Right cardiac atrium (tissue), 5 donors: ENCODE results near the gene MED28. TPM values are rescaled to one million over a fixed set of nuclear protein-coding genes. Genes with fewer than 3 reads are reported as not detected.
A peak's percentile ranks its signal among the peaks of the same experiment; 100 is the strongest.

Experiments
- ATAC-seq, 2 donors: fragments of 200-7000 bp; cut with Tn5 transposase; one replicate each; pipeline versions ENCODE4 v1.8.0 to v1.9.1; 2020; ENCODE audit warnings: moderate library complexity in 2 of 2, mild to moderate bottlenecking in 1 of 2
- DNase-seq, 3 donors: peaks; one replicate each; pipeline ENCODE4 v3.0.0-alpha.2; 2020
- H3K27ac ChIP-seq: one replicate; pipeline ENCODE4 v1.5.1; 2013; ENCODE audit warnings: mild to moderate bottlenecking, low read length, control low read depth, moderate library complexity
- H3K27me3 ChIP-seq: one replicate; pipeline ENCODE4 v1.6.1; 2013; ENCODE audit not compliant: control insufficient read depth, insufficient read depth
- H3K4me1 ChIP-seq: one replicate; pipeline ENCODE4 v1.6.1; 2013; ENCODE audit warnings: low read length; ENCODE audit not compliant: control insufficient read depth, insufficient read depth
- H3K4me3 ChIP-seq: one replicate; pipeline ENCODE4 v1.5.1; 2013; ENCODE audit warnings: low read length, control low read depth
- H3K9me3 ChIP-seq: one replicate; pipeline ENCODE4 v1.6.1; 2013; ENCODE audit warnings: low read length; ENCODE audit not compliant: control insufficient read depth
- WGBS: extraction: QIAGEN DNeasy Blood & Tissue Kit; methylation state at CpG from one replicate; pipeline ENCODE4 v1.1.7; 2013; 5-methylcytosine and 5-hydroxymethylcytosine counted together
- intact Hi-C, 4 donors: fragments of 100-400 bp; cut with DNase I; formaldehyde crosslinking; loops; one replicate each; pipeline versions ENCODE4 v1.11.0 to v1.14.0; 2022 to 2023
- polyA plus RNA-seq: library from polyadenylated mRNA; stranded (reverse); fragments of 200-250 nt; gene quantifications from one replicate; pipeline ENCODE4 v1.2.3, GENCODE V29; 2013
- total RNA-seq, 4 donors: library from RNA; stranded (reverse); fragmentation: NEBNext Ultra II Directional; extraction: Animal tissue kit (Norgen Biotek cat#: 25700); gene quantifications; one replicate each; pipeline ENCODE4 v1.2.1, GENCODE V29; 2021
- donor health status: healthy with polysubstance abuse.
- donor health status: DM: no; HTN: yes; CAD: no.
- donor health status: DM: no; HTN: no; CAD: no.
- donor health status: DM: no; HTN: yes; CAD: no; lungs with severe emphysema.
- donor health status: DM: yes; HTN: yes; CAD: no.

MED28 gene
- total and polyA plus RNA-seq, 5 donors, result 10.2 to 34.3 (median 28.2) TPM

GRCh38 chr4:17618926-17619325, 4.5 kb downstream of the MED28 start:
- peak overlapping the region; percentile 37 for H3K27ac ChIP-seq
- H3K27me3 ChIP-seq, result no peaks in the 10 kb centered on the region
- intact Hi-C loops, result no loop called here
- no peaks in the 10 kb centered on the region for H3K9me3 ChIP-seq
- ATAC-seq (no peak), DNase-seq (no peak)
- 28% methylated on average over 1 of the region's 1 CpG for WGBS
- peaks cover 10% of the 10 kb centered on the region for H3K4me1 ChIP-seq
- H3K4me3 ChIP-seq, result no peak overlapping the region

GRCh38 chr4:17619416-17620105, 5.1 kb downstream of the MED28 start:
- Histone ChIP-seq H3K4me3 (no peak overlapping the region), H3K9me3 (no peaks in the 10 kb centered on the region), H3K27ac (peak overlapping the region; percentile 2), H3K27me3 (no peaks in the 10 kb centered on the region), H3K4me1 (peaks cover 10% of the 10 kb centered on the region)
- WGBS, result 60% methylated on average over 7 of the region's 7 CpGs
- intact Hi-C loops, result no loop called here
- no peak for ATAC-seq
- no peak for DNase-seq

- ATAC-seq (no peak), DNase-seq (no peak)
- intact Hi-C loops, result no loop called here
- no peaks in the 10 kb centered on the region for H3K27me3 ChIP-seq
- no peaks in the 10 kb centered on the region for H3K9me3 ChIP-seq
- WGBS, result 79% methylated on average over 7 of the region's 7 CpGs
- no peak overlapping the region for H3K27ac ChIP-seq
- H3K4me1 ChIP-seq, result peaks cover 7% of the 10 kb centered on the region
- H3K4me3 ChIP-seq, result no peak overlapping the region
Observed at GRCh38 chr4:17623451-17624001, 9.1 kb downstream of the MED28 start.

GRCh38 chr4:17624821-17625220, 10.4 kb downstream of the MED28 start:
- H3K4me1 ChIP-seq, result no peaks in the 10 kb centered on the region
- WGBS, result 72% methylated on average over 2 of the region's 2 CpGs
- ATAC-seq, result no peak
- intact Hi-C loops, result no loop called here
- H3K4me3 ChIP-seq, result no peak overlapping the region
- no peak for DNase-seq
- no peak overlapping the region for H3K27ac ChIP-seq
- H3K9me3 ChIP-seq, result no peaks in the 10 kb centered on the region
- no peaks in the 10 kb centered on the region for H3K27me3 ChIP-seq

- no peak overlapping the region for H3K4me3 ChIP-seq
- no peaks in the 10 kb centered on the region for H3K9me3 ChIP-seq
- no peak for ATAC-seq
- WGBS, result 91% methylated on average over 4 of the region's 4 CpGs
- no peaks in the 10 kb centered on the region for H3K4me1 ChIP-seq
- H3K27me3 ChIP-seq, result no peaks in the 10 kb centered on the region
- no peak for DNase-seq
- H3K27ac ChIP-seq, result no peak overlapping the region
- intact Hi-C loops, result loop anchor here in 1 of 4 donors (10.0 kb wide), 1 partner anchor 75 kb away; no protein-coding TSS in a partner anchor
Observed at GRCh38 chr4:17630228-17630627, 15.8 kb downstream of the MED28 start.

- no peaks in the 10 kb centered on the region for H3K4me1 ChIP-seq
- WGBS, result 96% methylated on average over 9 of the region's 9 CpGs
- H3K27me3 ChIP-seq, result no peaks in the 10 kb centered on the region
- intact Hi-C loops, result loop anchor here in 1 of 4 donors (10.0 kb wide), 1 partner anchor 79 kb away; no protein-coding TSS in a partner anchor
- no peak overlapping the region for H3K27ac ChIP-seq
- DNase-seq, result no peak
- ATAC-seq, result no peak
- no peaks in the 10 kb centered on the region for H3K9me3 ChIP-seq
- H3K4me3 ChIP-seq, result no peak overlapping the region
Observed at GRCh38 chr4:17633600-17633999, 19.2 kb downstream of the MED28 start.

- H3K4me3 ChIP-seq, result no peak overlapping the region
- H3K9me3 ChIP-seq, result no peaks in the 10 kb centered on the region
- DNase-seq (no peak), ATAC-seq (no peak)
- H3K27me3 ChIP-seq, result no peaks in the 10 kb centered on the region
- no peak overlapping the region for H3K27ac ChIP-seq
- H3K4me1 ChIP-seq, result no peaks in the 10 kb centered on the region
- 97% methylated on average over 4 of the region's 4 CpGs for WGBS
- intact Hi-C loops, result loop anchor here in 2 of 4 donors (5.0 to 10.0 kb wide), 2 partner anchors 80 to 88 kb away; no protein-coding TSS in a partner anchor
Observed at GRCh38 chr4:17635056-17635455, 20.6 kb downstream of the MED28 start.

- DNase-seq (no peak), ATAC-seq (peak; percentile 20 to 27)
- Histone ChIP-seq H3K27ac (no peak overlapping the region), H3K27me3 (no peaks in the 10 kb centered on the region), H3K4me3 (no peak overlapping the region), H3K9me3 (no peaks in the 10 kb centered on the region), H3K4me1 (no peaks in the 10 kb centered on the region)
- intact Hi-C loops, result loop anchor here in 3 of 4 donors (2.0 to 10.0 kb wide), 3 partner anchors 82 to 89 kb away; no protein-coding TSS in a partner anchor
- WGBS, result 87% methylated on average over 17 of the region's 17 CpGs
Observed at GRCh38 chr4:17636341-17636695, 21.9 kb downstream of the MED28 start.

- peak; percentile 81 to 89 for ATAC-seq
- 52% methylated on average over 32 of the region's 32 CpGs for WGBS
- Histone ChIP-seq H3K4me1 (no peaks in the 10 kb centered on the region), H3K27me3 (no peaks in the 10 kb centered on the region), H3K27ac (no peak overlapping the region), H3K4me3 (no peak overlapping the region), H3K9me3 (no peaks in the 10 kb centered on the region)
- intact Hi-C loops, result loop anchor here in 3 of 4 donors (2.0 to 10.0 kb wide), 3 partner anchors 82 to 90 kb away; no protein-coding TSS in a partner anchor
- DNase-seq, result peak; percentile 75 to 90 (median 89)
Observed at GRCh38 chr4:17636696-17637622, 22.5 kb downstream of the MED28 start.

GRCh38 chr4:17639136-17639535, 24.7 kb downstream of the MED28 start:
- no peaks in the 10 kb centered on the region for H3K9me3 ChIP-seq
- ATAC-seq (no peak), DNase-seq (no peak)
- 75% methylated on average over 7 of the region's 7 CpGs for WGBS
- H3K27me3 ChIP-seq, result no peaks in the 10 kb centered on the region
- intact Hi-C loops, result loop anchor here in 2 of 4 donors (5.0 to 10.0 kb wide), 2 partner anchors 84 to 92 kb away; no protein-coding TSS in a partner anchor
- no peak overlapping the region for H3K4me3 ChIP-seq
- H3K4me1 ChIP-seq, result no peaks in the 10 kb centered on the region
- H3K27ac ChIP-seq, result no peak overlapping the region

- WGBS, result 88% methylated on average over 1 of the region's 1 CpG
- ATAC-seq (no peak), DNase-seq (no peak)
- Histone ChIP-seq H3K27ac (no peak overlapping the region), H3K4me3 (no peak overlapping the region), H3K9me3 (no peaks in the 10 kb centered on the region), H3K4me1 (no peaks in the 10 kb centered on the region), H3K27me3 (no peaks in the 10 kb centered on the region)
- intact Hi-C loops, result no loop called here
Observed at GRCh38 chr4:17642398-17642783, 27.9 kb downstream of the MED28 start.
